Measurements from ENCODE around the gene CCNB3.

The CCNB3 gene

GRCh38 chrX:50202539-50202938, 2.0 kb upstream of the CCNB3 start:
- Histone ChIP-seq H2AFZ (ENCODE audit: low read depth, low read length, severe bottlenecking) (no peak overlapping the region), H3K4me3 (ENCODE audit: insufficient read depth, low read length, poor library complexity, severe bottlenecking) (no peak overlapping the region), H3K9ac (ENCODE audit: low read length) (no peak overlapping the region), H3K27me3 (ENCODE audit: low read length) (no peaks in the 10 kb centered on the region), H4K20me1 (ENCODE audit: low read depth, low read length) (no peaks in the 10 kb centered on the region), H3K27ac (ENCODE audit: low read depth, low read length) (no peak overlapping the region), H3K9me3 (ENCODE audit: insufficient read depth, low read length) (no peaks in the 10 kb centered on the region), H3F3A (ENCODE audit: insufficient read depth) (no peaks in the 10 kb centered on the region), H3K4me2 (ENCODE audit: low read depth, low read length, poor library complexity, severe bottlenecking) (no peak overlapping the region), H3K79me2 (ENCODE audit: insufficient read depth, low read length) (no peaks in the 10 kb centered on the region), H3K9me2 (replicated peaks; ENCODE audit: insufficient read depth, low read length) (no peaks in the 10 kb centered on the region), H3K36me3 (ENCODE audit: low read length) (no peaks in the 10 kb centered on the region)
- TF ChIP-seq, protein P1, sequence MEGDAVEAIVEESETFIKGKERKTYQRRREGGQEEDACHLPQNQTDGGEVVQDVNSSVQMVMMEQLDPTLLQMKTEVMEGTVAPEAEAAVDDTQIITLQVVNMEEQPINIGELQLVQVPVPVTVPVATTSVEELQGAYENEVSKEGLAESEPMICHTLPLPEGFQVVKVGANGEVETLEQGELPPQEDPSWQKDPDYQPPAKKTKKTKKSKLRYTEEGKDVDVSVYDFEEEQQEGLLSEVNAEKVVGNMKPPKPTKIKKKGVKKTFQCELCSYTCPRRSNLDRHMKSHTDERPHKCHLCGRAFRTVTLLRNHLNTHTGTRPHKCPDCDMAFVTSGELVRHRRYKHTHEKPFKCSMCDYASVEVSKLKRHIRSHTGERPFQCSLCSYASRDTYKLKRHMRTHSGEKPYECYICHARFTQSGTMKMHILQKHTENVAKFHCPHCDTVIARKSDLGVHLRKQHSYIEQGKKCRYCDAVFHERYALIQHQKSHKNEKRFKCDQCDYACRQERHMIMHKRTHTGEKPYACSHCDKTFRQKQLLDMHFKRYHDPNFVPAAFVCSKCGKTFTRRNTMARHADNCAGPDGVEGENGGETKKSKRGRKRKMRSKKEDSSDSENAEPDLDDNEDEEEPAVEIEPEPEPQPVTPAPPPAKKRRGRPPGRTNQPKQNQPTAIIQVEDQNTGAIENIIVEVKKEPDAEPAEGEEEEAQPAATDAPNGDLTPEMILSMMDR (IDR thresholded peaks at IDR 0.05; ENCODE audit: insufficient read depth, low read length, poor library complexity, severe bottlenecking), result no peak
- TF ChIP-seq EZH2phosphoT487 (conservative IDR thresholded peaks at IDR 0.05; ENCODE audit: low read length), result no peak

GRCh38 chrX:50206753-50207152, 2.2 kb downstream of the CCNB3 start:
- Histone ChIP-seq H3K9me2 (replicated peaks; ENCODE audit: insufficient read depth, low read length) (no peaks in the 10 kb centered on the region), H3K9me3 (ENCODE audit: insufficient read depth, low read length) (no peaks in the 10 kb centered on the region), H3K4me3 (ENCODE audit: insufficient read depth, low read length, poor library complexity, severe bottlenecking) (no peak overlapping the region), H3K4me2 (ENCODE audit: low read depth, low read length, poor library complexity, severe bottlenecking) (no peak overlapping the region), H3F3A (ENCODE audit: insufficient read depth) (no peaks in the 10 kb centered on the region), H3K9ac (ENCODE audit: low read length) (no peak overlapping the region), H3K79me2 (ENCODE audit: insufficient read depth, low read length) (no peaks in the 10 kb centered on the region), H3K27ac (ENCODE audit: low read depth, low read length) (no peak overlapping the region), H3K27me3 (ENCODE audit: low read length) (no peaks in the 10 kb centered on the region), H4K20me1 (ENCODE audit: low read depth, low read length) (no peaks in the 10 kb centered on the region), H2AFZ (ENCODE audit: low read depth, low read length, severe bottlenecking) (no peak overlapping the region), H3K36me3 (ENCODE audit: low read length) (no peaks in the 10 kb centered on the region)
- no peak for TF ChIP-seq EZH2phosphoT487 (conservative IDR thresholded peaks at IDR 0.05; ENCODE audit: low read length)
- TF ChIP-seq, protein P1 (IDR thresholded peaks at IDR 0.05; ENCODE audit: insufficient read depth, low read length, poor library complexity, severe bottlenecking), result no peak

DNA sequence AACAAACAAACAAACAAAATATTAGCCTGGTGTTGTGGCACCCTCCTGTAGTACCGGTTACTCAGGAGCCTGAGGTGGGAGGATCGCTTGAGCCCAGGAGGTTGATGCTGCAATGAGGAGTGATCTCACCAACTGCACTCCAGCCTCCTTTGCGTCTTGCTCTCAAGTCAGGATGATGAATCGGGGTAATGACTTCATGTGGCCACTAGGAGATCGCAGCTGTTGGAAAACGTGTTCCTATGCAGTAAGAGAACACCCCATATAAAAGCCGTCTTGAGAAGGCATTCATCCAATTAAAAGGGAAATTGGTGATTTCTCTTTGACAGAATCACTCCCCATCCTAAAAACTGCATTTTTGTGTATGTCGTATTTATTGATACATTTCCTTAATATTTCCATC, 6.9 kb downstream of the CCNB3 start:
- no peak for TF ChIP-seq EZH2phosphoT487 (conservative IDR thresholded peaks at IDR 0.05; ENCODE audit: low read length)
- TF ChIP-seq, protein P1 (IDR thresholded peaks at IDR 0.05; ENCODE audit: insufficient read depth, low read length, poor library complexity, severe bottlenecking), result no peak
- Histone ChIP-seq H3K36me3 (ENCODE audit: low read length) (no peaks in the 10 kb centered on the region), H2AFZ (ENCODE audit: low read depth, low read length, severe bottlenecking) (no peak overlapping the region), H3K9ac (ENCODE audit: low read length) (no peak overlapping the region), H3K4me2 (ENCODE audit: low read depth, low read length, poor library complexity, severe bottlenecking) (no peak overlapping the region), H3F3A (ENCODE audit: insufficient read depth) (no peaks in the 10 kb centered on the region), H3K27ac (ENCODE audit: low read depth, low read length) (no peak overlapping the region), H4K20me1 (ENCODE audit: low read depth, low read length) (no peaks in the 10 kb centered on the region), H3K27me3 (ENCODE audit: low read length) (no peaks in the 10 kb centered on the region), H3K79me2 (ENCODE audit: insufficient read depth, low read length) (no peaks in the 10 kb centered on the region), H3K4me3 (ENCODE audit: insufficient read depth, low read length, poor library complexity, severe bottlenecking) (no peak overlapping the region), H3K9me3 (ENCODE audit: insufficient read depth, low read length) (no peaks in the 10 kb centered on the region), H3K9me2 (replicated peaks; ENCODE audit: insufficient read depth, low read length) (no peaks in the 10 kb centered on the region)

Data from SU-DHL-6 (cell line).